Endothelial cell of umbilical vein (primary cell): ENCODE data around the gene ICE2. TPM values are rescaled to one million over a fixed set of nuclear protein-coding genes. Genes with fewer than 3 reads are reported as not detected.

Experiments
- BruUV-seq: library from RNA; stranded (reverse); fragments of 400-500 nt; replicated peaks from 2 replicates; lab custom pipeline; 2021; lab: Mats Ljungman, UMichigan
- CTCF ChIA-PET: fragments of 300-600, 350-600 bp; sonication (Branson Sonifier 250); formaldehyde crosslinking; loops from one replicate; lab custom pipeline; 2021; ENCODE audit warnings: antibody characterized with exemption, inconsistent platforms; lab: Charles Lee
- POLR2A ChIA-PET: fragments of 300-600, 350-600 bp; sonication (Branson Sonifier 250); formaldehyde crosslinking; loops from one replicate; lab custom pipeline; 2021; ENCODE audit warnings: antibody characterized with exemption, inconsistent platforms; lab: Charles Lee
- DNase-seq: peaks from one replicate; pipeline ENCODE4 v3.0.0-alpha.2; 2011; ENCODE audit warnings: low read depth, low spot score
- FAIRE-seq: peaks from 2 replicates; lab custom pipeline; 2011; peaks lifted over from hg19 to GRCh38; lab: Jason Lieb, UNC
- H2AFZ ChIP-seq: 2 replicates; pipeline ENCODE4 v1.6.0; 2012; ENCODE audit warnings: low read depth, low read length, control low read depth, inconsistent platforms
- H3K27ac ChIP-seq: 2 replicates; pipeline ENCODE4 v1.5.1; 2011; ENCODE audit warnings: low read depth, mild to moderate bottlenecking, control low read depth, low read length, moderate library complexity; ENCODE audit not compliant: insufficient read depth
- H3K27me3 ChIP-seq, 2 experiments: 2 replicates each; pipeline versions ENCODE4 v1.6.0 to v1.6.1; 2011; ENCODE audit warnings: low read length in 2 of 2, mixed read lengths in 1 of 2; ENCODE audit not compliant: control insufficient read depth in 2 of 2, insufficient read depth in 2 of 2
- H3K36me3 ChIP-seq, 2 experiments: 2 replicates in 1 of 2; 3 replicates in 1 of 2; pipeline ENCODE4 v1.5.1; 2011; ENCODE audit warnings: low read length in 2 of 2, mild to moderate bottlenecking in 1 of 2, moderate library complexity in 1 of 2; ENCODE audit not compliant: control insufficient read depth in 2 of 2, insufficient read depth in 2 of 2; ENCODE audit errors: extremely low read depth in 1 of 2
- H3K4me1 ChIP-seq: 3 replicates; pipeline ENCODE4 v1.5.1; 2011; ENCODE audit warnings: mild to moderate bottlenecking, low read length; ENCODE audit not compliant: control insufficient read depth, insufficient read depth; ENCODE audit errors: extremely low read depth
- H3K4me2 ChIP-seq: 2 replicates; pipeline ENCODE4 v1.6.1; 2011; ENCODE audit warnings: low read length, control low read depth, mixed read lengths; ENCODE audit not compliant: insufficient read depth
- H3K4me3 ChIP-seq, 3 experiments: fragments of 200-600 bp in 1 of 3; sonication (generic), shearing (Covaris generic) in 1 of 3; replicated peaks in 1 of 3; 2 replicates each; pipeline ENCODE4 v1.5.1; 2011 to 2016; ENCODE audit warnings: control low read depth in 3 of 3, low read length in 3 of 3, mild to moderate bottlenecking in 2 of 3, inconsistent platforms in 1 of 3, low read depth in 1 of 3, moderate library complexity in 1 of 3; ENCODE audit not compliant: insufficient read depth in 1 of 3
- H3K79me2 ChIP-seq: 2 replicates; pipeline ENCODE4 v1.6.0; 2012; ENCODE audit warnings: low read length, inconsistent platforms; ENCODE audit not compliant: control insufficient read depth, insufficient read depth
- H3K9ac ChIP-seq: replicated peaks from 2 replicates; pipeline ENCODE3; 2011; ENCODE audit warnings: low read length, control low read depth; ENCODE audit not compliant: insufficient read depth; ENCODE audit errors: extremely low read depth
- H3K9me1 ChIP-seq: replicated peaks from 3 replicates; pipeline ENCODE4 v1.6.0; 2011; ENCODE audit warnings: mild to moderate bottlenecking, low read length; ENCODE audit not compliant: control insufficient read depth, insufficient read depth; ENCODE audit errors: extremely low read depth
- H3K9me3 ChIP-seq: replicated peaks from 2 replicates; pipeline ENCODE4 v1.5.1; 2012; ENCODE audit warnings: low read length, inconsistent platforms; ENCODE audit not compliant: control insufficient read depth, insufficient read depth
- H4K20me1 ChIP-seq: replicated peaks from 2 replicates; pipeline ENCODE3; 2011; ENCODE audit warnings: mild to moderate bottlenecking, low read length; ENCODE audit not compliant: control insufficient read depth, insufficient read depth; ENCODE audit errors: extremely low read depth
- CTCF ChIP-seq, 2 donors: IDR thresholded peaks; 1 replicate in 1 of 2; 2 replicates in 1 of 2; pipeline ENCODE4 v1.5.1; 2011; ENCODE audit warnings: low read length in 2 of 2, mild to moderate bottlenecking in 2 of 2, moderate library complexity in 2 of 2, control low read depth in 1 of 2, inconsistent platforms in 1 of 2, low read depth in 1 of 2; ENCODE audit not compliant: insufficient read depth in 1 of 2; ENCODE audit errors: extremely low read depth in 1 of 2
- EZH2 ChIP-seq: IDR thresholded peaks from 2 replicates; pipeline ENCODE4 v1.6.1; 2012; ENCODE audit warnings: borderline replicate concordance, low read depth, mild to moderate bottlenecking, moderate library complexity, low read length, inconsistent platforms; ENCODE audit not compliant: severe bottlenecking
- FOS ChIP-seq: IDR thresholded peaks from 2 replicates; pipeline ENCODE4 v1.6.1; 2011; ENCODE audit warnings: mild to moderate bottlenecking, low read length, moderate library complexity, borderline replicate concordance; ENCODE audit not compliant: insufficient read depth
- GATA2 ChIP-seq: IDR thresholded peaks from 2 replicates; pipeline ENCODE4 v1.7.0; 2011; ENCODE audit warnings: low read depth, mild to moderate bottlenecking, moderate library complexity, mixed read lengths, low read length; ENCODE audit not compliant: insufficient read length, insufficient read depth
- JUN ChIP-seq: IDR thresholded peaks from 2 replicates; pipeline ENCODE4 v1.6.1; 2011; ENCODE audit warnings: borderline replicate concordance, low read depth; ENCODE audit not compliant: insufficient read length, insufficient read depth
- MAX ChIP-seq: IDR thresholded peaks from 2 replicates; pipeline ENCODE4 v1.6.1; 2011; ENCODE audit not compliant: insufficient read depth, insufficient read length
- MYC ChIP-seq: IDR thresholded peaks from one replicate; pipeline ENCODE4 v1.6.1; 2011; ENCODE audit warnings: mild to moderate bottlenecking, low read depth, low read length
- POLR2A ChIP-seq: IDR thresholded peaks from 2 replicates; pipeline ENCODE4 v1.6.1; 2012; ENCODE audit warnings: low read depth, mild to moderate bottlenecking, control low read depth, low read length
- POLR2AphosphoS5 ChIP-seq: IDR thresholded peaks from 2 replicates; pipeline ENCODE4 v1.6.1; 2012; ENCODE audit warnings: low read depth, mild to moderate bottlenecking, control low read depth, low read length, moderate library complexity; ENCODE audit not compliant: insufficient read depth
- dilution Hi-C: fragments of 300-500 bp; cut with MboI; formaldehyde crosslinking; loops from one replicate; pipeline ENCODE4 v1.15.0; 2019; ENCODE audit warnings: low sequenced_read_pairs; ENCODE audit not compliant: extremely low pct_ligation_motif_present
- intact Hi-C: fragments of 100-400 bp; cut with micrococcal nuclease; formaldehyde crosslinking; loops from one replicate; pipeline ENCODE4 v1.10.0; 2022
- polyA plus RNA-seq, 4 experiments: library from polyadenylated mRNA; depleted of rRNA in 3 of 4; stranded (reverse) in 3 of 4; unstranded in 1 of 4; fragments of >200 nt; gene quantifications; 2 replicates each; pipeline versions ENCODE4 v1.2.1 to v1.2.3, GENCODE V29; 2011 to 2012; ENCODE audit warnings: missing spikeins in 1 of 4
- total RNA-seq: library from RNA; stranded (reverse); gene quantifications from 2 replicates; pipeline ENCODE4 v1.2.3, GENCODE V29; 2021

The ICE2 gene
- total and polyA plus RNA-seq, 2 donors (not counting 3 experiments of a cell fraction or from before 2014, with no cell fraction given) = 22.1 to 57.0 TPM

- DNase-seq = no peak
- intact Hi-C loops (no loop called here), dilution Hi-C loops (no loop called here)
- H3K4me2 ChIP-seq = no peak overlapping the region
- no TSS peak for BruUV-seq
- ChIA-PET CTCF (interaction anchor here (1.8 to 6.2 kb wide), 2 partner anchors 7 to 10 kb away, joined by 6 to 93 read pairs; no protein-coding TSS in a partner anchor), POLR2A (no interaction called here)
- H3K4me1 ChIP-seq = no peaks in the 10 kb centered on the region
- no peaks in the 10 kb centered on the region for H3K79me2 ChIP-seq
- no peak overlapping the region for H3K4me3 ChIP-seq
- no peaks in the 10 kb centered on the region for H3K9me1 ChIP-seq
- peaks cover 3 to 7% of the 10 kb centered on the region in 2 experiments for H3K36me3 ChIP-seq
- no peaks in the 10 kb centered on the region for H3K9me3 ChIP-seq
- no peak overlapping the region for H2AFZ ChIP-seq
- no peaks in the 10 kb centered on the region for H4K20me1 ChIP-seq
- H3K9ac ChIP-seq = no peak overlapping the region
- no peak overlapping the region for H3K27ac ChIP-seq
- no peaks in the 10 kb centered on the region for H3K27me3 ChIP-seq
- FAIRE-seq = no peak
- TF ChIP-seq GATA2 = no peak
- no peak for TF ChIP-seq EZH2
- no peak for TF ChIP-seq JUN
- no peak for TF ChIP-seq MYC
- TF ChIP-seq MAX = no peak
- no peak for TF ChIP-seq CTCF (IDR thresholded peaks at IDR 0.05; ENCODE audit: extremely low read depth in 1 of 2, insufficient read depth in 1 of 2, low read depth in 1 of 2, low read length in 2 of 2)
- no peak for TF ChIP-seq FOS
- TF ChIP-seq POLR2AphosphoS5 = no peak
- TF ChIP-seq POLR2A = no peak
Observed at GRCh38 chr15:60512937-60513336, 34.0 kb upstream of the ICE2 start.
